ENCODE results near the gene COL27A1. TPM values are rescaled to one million over a fixed set of nuclear protein-coding genes. Genes with fewer than 3 reads are reported as not detected.

Gene COL27A1
- total RNA-seq, 1 donor from 2014 or later, result 1.3 TPM

DNA sequence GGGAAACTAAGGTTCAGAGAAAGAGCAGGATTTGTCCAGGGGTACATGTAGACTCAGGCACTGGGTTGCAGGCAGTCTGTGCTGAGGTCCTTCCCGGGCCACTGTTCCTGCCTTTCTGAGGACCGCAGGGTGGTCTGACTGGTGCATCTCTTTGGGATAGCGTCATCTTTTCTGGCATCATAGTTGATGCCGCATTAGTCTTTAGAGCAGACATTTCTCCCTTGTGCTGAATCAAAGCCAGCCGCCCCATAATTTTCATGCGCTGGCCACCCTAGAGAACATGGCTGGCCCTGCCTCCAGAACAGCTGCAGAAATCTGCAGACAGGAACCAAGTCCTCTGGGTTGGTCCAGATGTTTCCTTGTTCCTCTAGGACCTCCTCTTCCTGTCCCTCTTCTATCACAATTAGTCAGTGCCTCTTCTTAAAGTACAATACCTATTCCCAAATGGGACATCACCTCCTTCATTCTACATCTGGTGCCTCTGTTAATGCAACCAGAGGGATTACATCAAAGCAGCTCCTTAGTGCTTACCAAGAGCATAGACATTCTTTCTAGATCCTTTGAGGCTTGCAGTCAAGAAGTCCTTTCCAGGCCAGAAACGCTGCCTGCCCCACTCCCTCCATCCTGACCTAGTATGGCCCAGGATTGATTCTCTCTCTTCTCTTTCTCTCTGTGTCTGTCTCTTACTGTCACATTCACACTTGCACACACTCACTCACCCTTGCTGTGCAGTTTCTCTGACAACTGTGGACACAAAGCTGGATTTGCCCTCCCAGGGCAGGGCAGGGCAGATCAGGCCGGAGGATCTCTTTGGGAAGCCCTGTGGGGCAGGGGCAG, 125.5 kb downstream of the COL27A1 start:
- Histone ChIP-seq H3K4me3 (ENCODE audit: low read depth, low read length) (no peak overlapping the region), H3K27me3 (ENCODE audit: control insufficient read depth, insufficient read depth, low read length) (no peaks in the 10 kb centered on the region), H3K36me3 (ENCODE audit: control insufficient read depth, insufficient read depth, low read length) (no peaks in the 10 kb centered on the region)
- TF ChIP-seq, protein P1, sequence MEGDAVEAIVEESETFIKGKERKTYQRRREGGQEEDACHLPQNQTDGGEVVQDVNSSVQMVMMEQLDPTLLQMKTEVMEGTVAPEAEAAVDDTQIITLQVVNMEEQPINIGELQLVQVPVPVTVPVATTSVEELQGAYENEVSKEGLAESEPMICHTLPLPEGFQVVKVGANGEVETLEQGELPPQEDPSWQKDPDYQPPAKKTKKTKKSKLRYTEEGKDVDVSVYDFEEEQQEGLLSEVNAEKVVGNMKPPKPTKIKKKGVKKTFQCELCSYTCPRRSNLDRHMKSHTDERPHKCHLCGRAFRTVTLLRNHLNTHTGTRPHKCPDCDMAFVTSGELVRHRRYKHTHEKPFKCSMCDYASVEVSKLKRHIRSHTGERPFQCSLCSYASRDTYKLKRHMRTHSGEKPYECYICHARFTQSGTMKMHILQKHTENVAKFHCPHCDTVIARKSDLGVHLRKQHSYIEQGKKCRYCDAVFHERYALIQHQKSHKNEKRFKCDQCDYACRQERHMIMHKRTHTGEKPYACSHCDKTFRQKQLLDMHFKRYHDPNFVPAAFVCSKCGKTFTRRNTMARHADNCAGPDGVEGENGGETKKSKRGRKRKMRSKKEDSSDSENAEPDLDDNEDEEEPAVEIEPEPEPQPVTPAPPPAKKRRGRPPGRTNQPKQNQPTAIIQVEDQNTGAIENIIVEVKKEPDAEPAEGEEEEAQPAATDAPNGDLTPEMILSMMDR (IDR thresholded peaks at IDR 0.05; ENCODE audit: insufficient read depth, low read length, severe bottlenecking), result no peak
- DNase-seq (ENCODE audit: low read depth) (no peak), FAIRE-seq (no peak)

DNA sequence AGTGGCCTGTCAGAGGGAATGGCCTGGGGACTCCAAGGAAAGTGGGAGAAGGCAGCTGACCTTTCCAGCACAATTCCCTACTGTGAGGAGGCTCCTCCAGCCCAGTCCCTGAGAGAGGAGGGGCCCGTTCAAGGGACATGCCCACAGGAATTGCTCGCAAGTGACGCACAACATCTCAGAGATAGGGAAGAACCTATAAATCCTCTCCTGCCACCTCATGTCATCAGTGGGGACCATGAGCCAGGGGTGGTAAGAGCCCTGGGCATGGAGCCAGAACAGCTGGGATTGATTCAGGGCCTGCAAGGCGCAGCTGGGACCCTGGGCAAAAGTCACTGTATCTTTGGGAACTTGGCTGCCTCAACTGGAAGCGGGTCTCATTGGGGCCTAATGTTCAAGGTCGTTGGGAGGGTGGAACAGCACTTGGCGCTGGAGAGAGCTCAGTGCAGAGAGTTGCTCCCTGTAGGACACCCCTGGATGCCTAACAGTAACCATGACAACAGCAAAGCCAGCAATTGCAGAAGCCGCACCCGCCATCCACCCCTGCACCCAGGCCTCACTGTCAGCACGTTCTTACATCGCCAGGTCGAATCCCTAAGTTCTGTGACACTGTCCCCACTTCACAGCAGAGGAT, 126.3 kb downstream of the COL27A1 start:
- no peak overlapping the region for H3K4me3 ChIP-seq (ENCODE audit: low read depth, low read length)
- no peaks in the 10 kb centered on the region for H3K36me3 ChIP-seq (ENCODE audit: control insufficient read depth, insufficient read depth, low read length)
- no peaks in the 10 kb centered on the region for H3K27me3 ChIP-seq (ENCODE audit: control insufficient read depth, insufficient read depth, low read length)
- no peak for DNase-seq (ENCODE audit: low read depth)
- TF ChIP-seq, protein P1 (IDR thresholded peaks at IDR 0.05; ENCODE audit: insufficient read depth, low read length, severe bottlenecking), result no peak
- no peak for FAIRE-seq

GRCh38 chr9:114282104-114282485, 126.8 kb downstream of the COL27A1 start:
- Histone ChIP-seq H3K27me3 (ENCODE audit: control insufficient read depth, insufficient read depth, low read length) (no peaks in the 10 kb centered on the region), H3K4me3 (ENCODE audit: low read depth, low read length) (no peak overlapping the region), H3K36me3 (ENCODE audit: control insufficient read depth, insufficient read depth, low read length) (no peaks in the 10 kb centered on the region)
- DNase-seq (ENCODE audit: low read depth) (no peak), FAIRE-seq (no peak)
- TF ChIP-seq, protein P1 (IDR thresholded peaks at IDR 0.05; ENCODE audit: insufficient read depth, low read length, severe bottlenecking), result no peak

DNA sequence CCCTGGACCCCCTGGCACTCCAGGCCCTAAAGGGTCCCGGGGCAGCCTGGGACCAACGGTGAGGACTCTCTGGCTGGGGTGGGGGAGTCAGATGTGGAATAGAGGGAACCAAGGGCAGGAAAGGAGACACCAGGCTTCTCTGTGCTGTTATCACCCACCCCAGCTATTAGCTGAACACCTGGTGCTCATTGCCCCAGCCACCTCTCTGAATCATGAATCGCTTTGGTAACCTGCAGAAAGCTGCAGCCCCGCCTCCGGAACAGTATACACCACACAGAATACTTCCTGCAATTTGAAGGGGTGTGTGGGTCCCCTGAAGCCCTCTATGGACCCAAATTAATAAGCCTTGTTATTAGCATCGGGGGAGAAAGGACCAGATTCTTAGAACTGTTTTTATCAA, 127.2 kb downstream of the COL27A1 start:
- TF ChIP-seq, protein P1 (IDR thresholded peaks at IDR 0.05; ENCODE audit: insufficient read depth, low read length, severe bottlenecking), result no peak
- DNase-seq (ENCODE audit: low read depth) (no peak), FAIRE-seq (no peak)
- no peaks in the 10 kb centered on the region for H3K36me3 ChIP-seq (ENCODE audit: control insufficient read depth, insufficient read depth, low read length)
- H3K27me3 ChIP-seq (ENCODE audit: control insufficient read depth, insufficient read depth, low read length), result no peaks in the 10 kb centered on the region
- H3K4me3 ChIP-seq (ENCODE audit: low read depth, low read length), result no peak overlapping the region

GRCh38 chr9:114282926-114283325, 127.6 kb downstream of the COL27A1 start:
- H3K27me3 ChIP-seq (ENCODE audit: control insufficient read depth, insufficient read depth, low read length), result no peaks in the 10 kb centered on the region
- no peak for FAIRE-seq
- no peak overlapping the region for H3K4me3 ChIP-seq (ENCODE audit: low read depth, low read length)
- TF ChIP-seq, protein P1 (IDR thresholded peaks at IDR 0.05; ENCODE audit: insufficient read depth, low read length, severe bottlenecking), result no peak
- H3K36me3 ChIP-seq (ENCODE audit: control insufficient read depth, insufficient read depth, low read length), result no peaks in the 10 kb centered on the region
- DNase-seq (ENCODE audit: low read depth), result peak; percentile 51
